GM23338 (cell line): ENCODE data around the gene ERN1. TPM values are rescaled to one million over a fixed set of nuclear protein-coding genes. Genes with fewer than 3 reads are reported as not detected.

ENCODE experiments used
- ATAC-seq: fragments of 200-7000 bp; cut with Tn5 transposase; 3 replicates; pipeline ENCODE4 v1.9.1; 2020
- DNase-seq: peaks from one replicate; pipeline ENCODE4 v3.0.0-alpha.2; 2015; ENCODE audit warnings: low spot score
- H2AFZ ChIP-seq: fragments of 200-600 bp; sonication (generic); 2 replicates; pipeline ENCODE4 v1.8.0; 2016; ENCODE audit warnings: antibody characterized with exemption, mild to moderate bottlenecking, moderate library complexity
- H3F3A ChIP-seq: fragments of 200-600 bp; sonication (generic); replicated peaks from 2 replicates; pipeline ENCODE4 v1.8.0; 2017; ENCODE audit warnings: antibody characterized with exemption, mixed run types, low read depth
- H3K27ac ChIP-seq: fragments of 200-600 bp; sonication (generic); 2 replicates; pipeline ENCODE4 v1.6.1; 2016; ENCODE audit warnings: low read depth
- H3K27me3 ChIP-seq: fragments of 200-600 bp; sonication (generic); 2 replicates; pipeline ENCODE4 v1.8.0; 2016; ENCODE audit warnings: mild to moderate bottlenecking, mixed run types, moderate library complexity; ENCODE audit not compliant: insufficient read depth
- H3K36me3 ChIP-seq: fragments of 200-600 bp; sonication (generic); 2 replicates; pipeline ENCODE4 v1.8.0; 2016; ENCODE audit warnings: mild to moderate bottlenecking; ENCODE audit not compliant: insufficient read depth
- H3K4me1 ChIP-seq: fragments of 200-600 bp; sonication (generic); 2 replicates; pipeline ENCODE4 v1.8.0; 2016; ENCODE audit warnings: mild to moderate bottlenecking, moderate library complexity; ENCODE audit not compliant: insufficient read depth
- H3K4me2 ChIP-seq: fragments of 200-600 bp; sonication (generic); 2 replicates; pipeline ENCODE4 v1.7.1; 2017; ENCODE audit warnings: mixed run types
- H3K4me3 ChIP-seq: fragments of 200-600 bp; sonication (generic); 2 replicates; pipeline ENCODE4 v1.6.1; 2016; ENCODE audit warnings: mixed run types
- H3K79me2 ChIP-seq: fragments of 200-600 bp; sonication (generic); replicated peaks from 2 replicates; pipeline ENCODE4 v1.8.0; 2017; ENCODE audit warnings: mild to moderate bottlenecking; ENCODE audit not compliant: insufficient read depth
- H3K9me2 ChIP-seq: fragments of 200-600 bp; sonication (generic); 2 replicates; pipeline ENCODE4 v1.8.0; 2017; ENCODE audit not compliant: insufficient read depth
- H4K20me1 ChIP-seq: fragments of 200-600 bp; sonication (generic); replicated peaks from 2 replicates; pipeline ENCODE4 v1.8.0; 2017; ENCODE audit warnings: mild to moderate bottlenecking; ENCODE audit not compliant: insufficient read depth
- H3K27ac Mint-ChIP-seq: 2 replicates; pipeline ENCODE4 v1.8.0; 2020; ENCODE audit warnings: inconsistent platforms, mild to moderate bottlenecking, moderate library complexity, mixed read lengths
- H3K27me3 Mint-ChIP-seq: 3 replicates; pipeline ENCODE4 v1.8.0; 2022; ENCODE audit warnings: low read depth, mild to moderate bottlenecking, moderate library complexity, mixed read lengths, inconsistent platforms; ENCODE audit not compliant: insufficient read depth, poor library complexity
- H3K36me3 Mint-ChIP-seq: 3 replicates; pipeline ENCODE4 v1.8.0; 2021; ENCODE audit warnings: low read depth, mild to moderate bottlenecking, inconsistent platforms, moderate library complexity, mixed read lengths
- H3K4me1 Mint-ChIP-seq: 3 replicates; pipeline ENCODE4 v1.8.0; 2020; ENCODE audit warnings: mild to moderate bottlenecking, inconsistent platforms, mixed read lengths
- H3K4me3 Mint-ChIP-seq: 3 replicates; pipeline ENCODE4 v1.8.0; 2021; ENCODE audit warnings: moderate library complexity, mild to moderate bottlenecking, inconsistent platforms, mixed read lengths
- H3K9me3 Mint-ChIP-seq: 3 replicates; pipeline ENCODE4 v1.8.0; 2020; ENCODE audit warnings: moderate library complexity, mild to moderate bottlenecking, inconsistent platforms, mixed read lengths
- CREB1 ChIP-seq: fragments of 250-450 bp; sonication (Bioruptor Pico); IDR thresholded peaks from 2 replicates; pipeline ENCODE4 v1.5.0; 2020; ENCODE audit warnings: low read depth, mild to moderate bottlenecking, moderate library complexity
- EZH2 ChIP-seq: fragments of 200-600 bp; sonication (generic); IDR thresholded peaks from one replicate; pipeline ENCODE4 v1.8.0; 2017; ENCODE audit warnings: antibody characterized with exemption, mild to moderate bottlenecking, low read depth; ENCODE audit not compliant: unreplicated experiment
- EZH2phosphoT487 ChIP-seq: fragments of 200-600 bp; sonication (generic); IDR thresholded peaks from one replicate; pipeline ENCODE4 v1.8.1; 2018; ENCODE audit warnings: antibody characterized with exemption; ENCODE audit not compliant: unreplicated experiment
- JUNB ChIP-seq: IDR thresholded peaks from one replicate; pipeline ENCODE4 v1.6.1; 2016; ENCODE audit warnings: antibody characterized with exemption; ENCODE audit not compliant: unreplicated experiment
- NANOG ChIP-seq: IDR thresholded peaks from 2 replicates; pipeline ENCODE4 v1.6.1; 2016; ENCODE audit warnings: antibody characterized with exemption, borderline replicate concordance
- POLR2AphosphoS5 ChIP-seq: IDR thresholded peaks from 2 replicates; pipeline ENCODE4 v1.6.1; 2016; ENCODE audit warnings: antibody characterized with exemption, low read depth
- STAT1 ChIP-seq: IDR thresholded peaks from one replicate; pipeline ENCODE4 v1.6.1; 2016; ENCODE audit warnings: antibody characterized with exemption; ENCODE audit not compliant: unreplicated experiment
- ZNF114 ChIP-seq: fragments of 250-450 bp; sonication (Bioruptor Pico); IDR thresholded peaks from 2 replicates; pipeline ENCODE4 v1.5.0; 2020; ENCODE audit warnings: mild to moderate bottlenecking, moderate library complexity
- ZNF331 ChIP-seq: fragments of 250-450 bp; sonication (Bioruptor Pico); IDR thresholded peaks from 2 replicates; pipeline ENCODE4 v1.5.0; 2020; ENCODE audit warnings: low read depth, mild to moderate bottlenecking, moderate library complexity
- polyA plus RNA-seq: library from polyadenylated mRNA; unstranded; fragments of >200 nt; fragmentation: Nextera tagmentation; extraction: Ambion mirVana; gene quantifications from 2 replicates; pipeline ENCODE4 v1.2.1, GENCODE V29; 2016
- total RNA-seq: library from RNA; depleted of rRNA; stranded (reverse); fragments of >200 nt; shearing (Covaris generic); gene quantifications from 2 replicates; pipeline ENCODE4 v1.2.3, GENCODE V29; 2014
- TF ChIP-seq, protein P1 (sequence below): IDR thresholded peaks from one replicate; pipeline ENCODE4 v1.6.1; 2018; ENCODE audit warnings: antibody characterized with exemption; ENCODE audit not compliant: unreplicated experiment
- TF ChIP-seq, protein P2 (sequence below): fragments of 250-450 bp; sonication (Bioruptor Pico); IDR thresholded peaks from 2 replicates; pipeline ENCODE4 v1.5.0; 2020; ENCODE audit warnings: mild to moderate bottlenecking, moderate library complexity
- TF ChIP-seq, protein P3 (sequence below): IDR thresholded peaks from 2 replicates; pipeline ENCODE4 v1.6.1; 2016; ENCODE audit warnings: antibody characterized with exemption
- TF ChIP-seq, protein P4 (sequence below), 2 experiments: fragments of 200-600 bp in 1 of 2; sonication (generic) in 1 of 2; conservative IDR thresholded peaks; 2 replicates each; pipeline versions ENCODE4 v1.5.1 to v1.6.1; 2016 to 2017; ENCODE audit warnings: antibody characterized with exemption in 2 of 2, low read depth in 2 of 2, mild to moderate bottlenecking in 2 of 2, moderate library complexity in 1 of 2

The ERN1 gene
- total and polyA plus RNA-seq, 2 experiments from 2014 or later, result 5.9 to 7.5 TPM

DNA sequence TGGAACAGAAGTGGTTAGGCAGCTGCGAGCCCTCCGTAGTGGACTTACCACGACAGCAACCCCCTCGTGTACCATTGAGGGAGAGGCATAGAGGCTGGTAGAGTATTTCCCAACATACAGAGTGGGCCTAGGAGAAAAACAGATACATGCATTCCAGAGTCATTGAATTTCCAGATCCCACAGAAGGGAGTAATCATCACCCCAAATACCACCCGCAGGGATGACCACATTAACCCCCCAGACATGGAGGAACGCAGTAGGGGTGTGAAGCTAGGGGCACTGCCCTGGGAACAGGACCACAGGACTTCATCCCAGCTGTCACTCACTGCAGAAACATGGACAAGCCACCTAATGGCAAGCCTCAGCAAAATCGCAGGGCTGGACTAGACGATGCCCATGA lies 64.8 kb downstream of the ERN1 start:
- DNase-seq (no peak), ATAC-seq (no peak)
- peaks cover 13% of the 10 kb centered on the region for H3K4me1 Mint-ChIP-seq
- no peak overlapping the region for H3K27ac Mint-ChIP-seq
- peaks cover 16% of the 10 kb centered on the region for H3K9me3 Mint-ChIP-seq
- Histone ChIP-seq H3K36me3 (no peaks in the 10 kb centered on the region), H2AFZ (no peak overlapping the region), H3K4me2 (no peak overlapping the region), H4K20me1 (no peaks in the 10 kb centered on the region), H3K4me3 (no peak overlapping the region), H3F3A (0 out of 2 replicates have a peak, but pooled peaks cover 3% of the 10 kb centered on the region), H3K27me3 (no peaks in the 10 kb centered on the region), H3K79me2 (no peaks in the 10 kb centered on the region), H3K9me2 (no peaks in the 10 kb centered on the region), H3K4me1 (no peaks in the 10 kb centered on the region), H3K27ac (no peak overlapping the region)
- TF ChIP-seq JUNB (no peak), EZH2 (no peak), CREB1 (CRISPR knock-in tag) (no peak), ZNF114 (CRISPR knock-in tag) (no peak), STAT1 (no peak), NANOG (no peak), EZH2phosphoT487 (no peak), POLR2AphosphoS5 (no peak), ZNF331 (CRISPR knock-in tag) (no peak)
- TF ChIP-seq, protein P1, sequence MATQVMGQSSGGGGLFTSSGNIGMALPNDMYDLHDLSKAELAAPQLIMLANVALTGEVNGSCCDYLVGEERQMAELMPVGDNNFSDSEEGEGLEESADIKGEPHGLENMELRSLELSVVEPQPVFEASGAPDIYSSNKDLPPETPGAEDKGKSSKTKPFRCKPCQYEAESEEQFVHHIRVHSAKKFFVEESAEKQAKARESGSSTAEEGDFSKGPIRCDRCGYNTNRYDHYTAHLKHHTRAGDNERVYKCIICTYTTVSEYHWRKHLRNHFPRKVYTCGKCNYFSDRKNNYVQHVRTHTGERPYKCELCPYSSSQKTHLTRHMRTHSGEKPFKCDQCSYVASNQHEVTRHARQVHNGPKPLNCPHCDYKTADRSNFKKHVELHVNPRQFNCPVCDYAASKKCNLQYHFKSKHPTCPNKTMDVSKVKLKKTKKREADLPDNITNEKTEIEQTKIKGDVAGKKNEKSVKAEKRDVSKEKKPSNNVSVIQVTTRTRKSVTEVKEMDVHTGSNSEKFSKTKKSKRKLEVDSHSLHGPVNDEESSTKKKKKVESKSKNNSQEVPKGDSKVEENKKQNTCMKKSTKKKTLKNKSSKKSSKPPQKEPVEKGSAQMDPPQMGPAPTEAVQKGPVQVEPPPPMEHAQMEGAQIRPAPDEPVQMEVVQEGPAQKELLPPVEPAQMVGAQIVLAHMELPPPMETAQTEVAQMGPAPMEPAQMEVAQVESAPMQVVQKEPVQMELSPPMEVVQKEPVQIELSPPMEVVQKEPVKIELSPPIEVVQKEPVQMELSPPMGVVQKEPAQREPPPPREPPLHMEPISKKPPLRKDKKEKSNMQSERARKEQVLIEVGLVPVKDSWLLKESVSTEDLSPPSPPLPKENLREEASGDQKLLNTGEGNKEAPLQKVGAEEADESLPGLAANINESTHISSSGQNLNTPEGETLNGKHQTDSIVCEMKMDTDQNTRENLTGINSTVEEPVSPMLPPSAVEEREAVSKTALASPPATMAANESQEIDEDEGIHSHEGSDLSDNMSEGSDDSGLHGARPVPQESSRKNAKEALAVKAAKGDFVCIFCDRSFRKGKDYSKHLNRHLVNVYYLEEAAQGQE, result no peak
- TF ChIP-seq, protein P2, sequence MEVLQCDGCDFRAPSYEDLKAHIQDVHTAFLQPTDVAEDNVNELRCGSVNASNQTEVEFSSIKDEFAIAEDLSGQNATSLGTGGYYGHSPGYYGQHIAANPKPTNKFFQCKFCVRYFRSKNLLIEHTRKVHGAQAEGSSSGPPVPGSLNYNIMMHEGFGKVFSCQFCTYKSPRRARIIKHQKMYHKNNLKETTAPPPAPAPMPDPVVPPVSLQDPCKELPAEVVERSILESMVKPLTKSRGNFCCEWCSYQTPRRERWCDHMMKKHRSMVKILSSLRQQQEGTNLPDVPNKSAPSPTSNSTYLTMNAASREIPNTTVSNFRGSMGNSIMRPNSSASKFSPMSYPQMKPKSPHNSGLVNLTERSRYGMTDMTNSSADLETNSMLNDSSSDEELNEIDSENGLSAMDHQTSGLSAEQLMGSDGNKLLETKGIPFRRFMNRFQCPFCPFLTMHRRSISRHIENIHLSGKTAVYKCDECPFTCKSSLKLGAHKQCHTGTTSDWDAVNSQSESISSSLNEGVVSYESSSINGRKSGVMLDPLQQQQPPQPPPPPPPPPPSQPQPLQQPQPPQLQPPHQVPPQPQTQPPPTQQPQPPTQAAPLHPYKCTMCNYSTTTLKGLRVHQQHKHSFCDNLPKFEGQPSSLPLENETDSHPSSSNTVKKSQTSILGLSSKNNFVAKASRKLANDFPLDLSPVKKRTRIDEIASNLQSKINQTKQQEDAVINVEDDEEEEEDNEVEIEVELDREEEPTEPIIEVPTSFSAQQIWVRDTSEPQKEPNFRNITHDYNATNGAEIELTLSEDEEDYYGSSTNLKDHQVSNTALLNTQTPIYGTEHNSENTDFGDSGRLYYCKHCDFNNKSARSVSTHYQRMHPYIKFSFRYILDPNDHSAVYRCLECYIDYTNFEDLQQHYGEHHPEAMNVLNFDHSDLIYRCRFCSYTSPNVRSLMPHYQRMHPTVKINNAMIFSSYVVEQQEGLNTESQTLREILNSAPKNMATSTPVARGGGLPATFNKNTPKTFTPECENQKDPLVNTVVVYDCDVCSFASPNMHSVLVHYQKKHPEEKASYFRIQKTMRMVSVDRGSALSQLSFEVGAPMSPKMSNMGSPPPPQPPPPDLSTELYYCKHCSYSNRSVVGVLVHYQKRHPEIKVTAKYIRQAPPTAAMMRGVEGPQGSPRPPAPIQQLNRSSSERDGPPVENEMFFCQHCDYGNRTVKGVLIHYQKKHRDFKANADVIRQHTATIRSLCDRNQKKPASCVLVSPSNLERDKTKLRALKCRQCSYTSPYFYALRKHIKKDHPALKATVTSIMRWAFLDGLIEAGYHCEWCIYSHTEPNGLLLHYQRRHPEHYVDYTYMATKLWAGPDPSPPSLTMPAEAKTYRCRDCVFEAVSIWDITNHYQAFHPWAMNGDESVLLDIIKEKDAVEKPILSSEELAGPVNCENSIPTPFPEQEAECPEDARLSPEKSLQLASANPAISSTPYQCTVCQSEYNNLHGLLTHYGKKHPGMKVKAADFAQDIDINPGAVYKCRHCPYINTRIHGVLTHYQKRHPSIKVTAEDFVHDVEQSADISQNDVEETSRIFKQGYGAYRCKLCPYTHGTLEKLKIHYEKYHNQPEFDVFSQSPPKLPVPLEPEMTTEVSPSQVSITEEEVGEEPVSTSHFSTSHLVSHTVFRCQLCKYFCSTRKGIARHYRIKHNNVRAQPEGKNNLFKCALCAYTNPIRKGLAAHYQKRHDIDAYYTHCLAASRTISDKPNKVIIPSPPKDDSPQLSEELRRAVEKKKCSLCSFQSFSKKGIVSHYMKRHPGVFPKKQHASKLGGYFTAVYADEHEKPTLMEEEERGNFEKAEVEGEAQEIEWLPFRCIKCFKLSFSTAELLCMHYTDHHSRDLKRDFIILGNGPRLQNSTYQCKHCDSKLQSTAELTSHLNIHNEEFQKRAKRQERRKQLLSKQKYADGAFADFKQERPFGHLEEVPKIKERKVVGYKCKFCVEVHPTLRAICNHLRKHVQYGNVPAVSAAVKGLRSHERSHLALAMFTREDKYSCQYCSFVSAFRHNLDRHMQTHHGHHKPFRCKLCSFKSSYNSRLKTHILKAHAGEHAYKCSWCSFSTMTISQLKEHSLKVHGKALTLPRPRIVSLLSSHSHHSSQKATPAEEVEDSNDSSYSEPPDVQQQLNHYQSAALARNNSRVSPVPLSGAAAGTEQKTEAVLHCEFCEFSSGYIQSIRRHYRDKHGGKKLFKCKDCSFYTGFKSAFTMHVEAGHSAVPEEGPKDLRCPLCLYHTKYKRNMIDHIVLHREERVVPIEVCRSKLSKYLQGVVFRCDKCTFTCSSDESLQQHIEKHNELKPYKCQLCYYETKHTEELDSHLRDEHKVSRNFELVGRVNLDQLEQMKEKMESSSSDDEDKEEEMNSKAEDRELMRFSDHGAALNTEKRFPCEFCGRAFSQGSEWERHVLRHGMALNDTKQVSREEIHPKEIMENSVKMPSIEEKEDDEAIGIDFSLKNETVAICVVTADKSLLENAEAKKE (CRISPR knock-in tag), result no peak
- TF ChIP-seq, protein P3, sequence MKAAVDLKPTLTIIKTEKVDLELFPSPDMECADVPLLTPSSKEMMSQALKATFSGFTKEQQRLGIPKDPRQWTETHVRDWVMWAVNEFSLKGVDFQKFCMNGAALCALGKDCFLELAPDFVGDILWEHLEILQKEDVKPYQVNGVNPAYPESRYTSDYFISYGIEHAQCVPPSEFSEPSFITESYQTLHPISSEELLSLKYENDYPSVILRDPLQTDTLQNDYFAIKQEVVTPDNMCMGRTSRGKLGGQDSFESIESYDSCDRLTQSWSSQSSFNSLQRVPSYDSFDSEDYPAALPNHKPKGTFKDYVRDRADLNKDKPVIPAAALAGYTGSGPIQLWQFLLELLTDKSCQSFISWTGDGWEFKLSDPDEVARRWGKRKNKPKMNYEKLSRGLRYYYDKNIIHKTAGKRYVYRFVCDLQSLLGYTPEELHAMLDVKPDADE, result no peak
- TF ChIP-seq, protein P4, sequence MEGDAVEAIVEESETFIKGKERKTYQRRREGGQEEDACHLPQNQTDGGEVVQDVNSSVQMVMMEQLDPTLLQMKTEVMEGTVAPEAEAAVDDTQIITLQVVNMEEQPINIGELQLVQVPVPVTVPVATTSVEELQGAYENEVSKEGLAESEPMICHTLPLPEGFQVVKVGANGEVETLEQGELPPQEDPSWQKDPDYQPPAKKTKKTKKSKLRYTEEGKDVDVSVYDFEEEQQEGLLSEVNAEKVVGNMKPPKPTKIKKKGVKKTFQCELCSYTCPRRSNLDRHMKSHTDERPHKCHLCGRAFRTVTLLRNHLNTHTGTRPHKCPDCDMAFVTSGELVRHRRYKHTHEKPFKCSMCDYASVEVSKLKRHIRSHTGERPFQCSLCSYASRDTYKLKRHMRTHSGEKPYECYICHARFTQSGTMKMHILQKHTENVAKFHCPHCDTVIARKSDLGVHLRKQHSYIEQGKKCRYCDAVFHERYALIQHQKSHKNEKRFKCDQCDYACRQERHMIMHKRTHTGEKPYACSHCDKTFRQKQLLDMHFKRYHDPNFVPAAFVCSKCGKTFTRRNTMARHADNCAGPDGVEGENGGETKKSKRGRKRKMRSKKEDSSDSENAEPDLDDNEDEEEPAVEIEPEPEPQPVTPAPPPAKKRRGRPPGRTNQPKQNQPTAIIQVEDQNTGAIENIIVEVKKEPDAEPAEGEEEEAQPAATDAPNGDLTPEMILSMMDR (conservative IDR thresholded peaks at IDR 0.05; ENCODE audit: low read depth in 2 of 2), result no peak
- H3K4me3 Mint-ChIP-seq, result no peak overlapping the region
- H3K36me3 Mint-ChIP-seq, result peaks cover 26% of the 10 kb centered on the region
- H3K27me3 Mint-ChIP-seq, result peaks cover 3% of the 10 kb centered on the region
